HepG2 (cell line): ENCODE data around the gene PLPPR3. TPM values are rescaled to one million over a fixed set of nuclear protein-coding genes. Genes with fewer than 3 reads are reported as not detected.

ENCODE experiments used
- FLYWCH1 ChIP-seq: sonication (generic); formaldehyde crosslinking; IDR thresholded peaks from 2 replicates; pipeline ENCODE4 v1.8.1; 2023; ENCODE audit warnings: mild to moderate bottlenecking, missing genetic modification reagents
- HOXA5 ChIP-seq: sonication (generic); formaldehyde crosslinking; IDR thresholded peaks from 2 replicates; pipeline ENCODE4 v1.4.0; 2020; ENCODE audit warnings: missing genetic modification reagents
- KDM3A ChIP-seq: IDR thresholded peaks from 2 replicates; pipeline ENCODE4 v1.6.1; 2018; ENCODE audit warnings: low read depth, missing compliant biosample characterization
- MAFK ChIP-seq, 2 experiments: IDR thresholded peaks in 1 of 2; conservative IDR thresholded peaks in 1 of 2; 2 replicates each; pipeline ENCODE4 v1.6.1; 2011; ENCODE audit warnings: improper control_type of control experiment in 2 of 2, low read length in 2 of 2
- MYNN ChIP-seq: sonication (generic); formaldehyde crosslinking; IDR thresholded peaks from 2 replicates; pipeline ENCODE4 v1.4.0; 2020; ENCODE audit warnings: mild to moderate bottlenecking, low read depth, missing genetic modification reagents
- NCOA2 ChIP-seq: sonication (generic); formaldehyde crosslinking; IDR thresholded peaks from 2 replicates; pipeline ENCODE4 v1.8.0; 2022; ENCODE audit warnings: inconsistent platforms
- NFE2 ChIP-seq: sonication (generic); formaldehyde crosslinking; IDR thresholded peaks from 2 replicates; pipeline ENCODE4 v1.4.0; 2020; ENCODE audit warnings: missing genetic modification reagents
- NFE2L1 ChIP-seq: sonication (generic); formaldehyde crosslinking; IDR thresholded peaks from 2 replicates; pipeline ENCODE4 v1.4.0; 2020; ENCODE audit warnings: missing genetic modification reagents, mild to moderate bottlenecking, borderline replicate concordance
- NR2F1 ChIP-seq, 2 experiments: fragments of 450-650 bp in 1 of 2; formaldehyde crosslinking in 1 of 2; IDR thresholded peaks; 2 replicates each; pipeline versions ENCODE4 v1.5.0 to v1.6.1; 2016 to 2020; ENCODE audit warnings: mild to moderate bottlenecking in 1 of 2, missing compliant biosample characterization in 1 of 2, missing genetic modification reagents in 1 of 2, moderate library complexity in 1 of 2
- PCBP1 ChIP-seq: fragments of 200-400 bp; formaldehyde crosslinking; IDR thresholded peaks from 2 replicates; pipeline ENCODE4 v1.6.1; 2017; ENCODE audit warnings: mild to moderate bottlenecking, low read depth, low read length, borderline replicate concordance
- RAD51 ChIP-seq: fragments of 450-650 bp; IDR thresholded peaks from 2 replicates; pipeline ENCODE4 v1.6.1; 2016; ENCODE audit warnings: borderline replicate concordance
- RFXAP ChIP-seq: sonication (generic); formaldehyde crosslinking; IDR thresholded peaks from 2 replicates; pipeline ENCODE4 v1.4.0; 2020; ENCODE audit warnings: missing genetic modification reagents, borderline replicate concordance
- SIN3A ChIP-seq: IDR thresholded peaks from 2 replicates; pipeline ENCODE4 v1.6.1; 2011; ENCODE audit warnings: low read depth, mild to moderate bottlenecking, control low read depth, low read length, borderline replicate concordance
- THYN1 ChIP-seq: sonication (generic); formaldehyde crosslinking; IDR thresholded peaks from 2 replicates; pipeline ENCODE4 v1.8.1; 2023; ENCODE audit warnings: low read depth, mild to moderate bottlenecking, moderate library complexity, missing genetic modification reagents, borderline replicate concordance
- YY1 ChIP-seq: IDR thresholded peaks from 2 replicates; pipeline ENCODE4 v1.6.1; 2011; ENCODE audit warnings: low read length, low read depth, moderate library complexity, mild to moderate bottlenecking; ENCODE audit not compliant: insufficient read depth, insufficient replicate concordance
- ZBTB38 ChIP-seq: sonication (generic); formaldehyde crosslinking; IDR thresholded peaks from 2 replicates; pipeline ENCODE4 v1.5.1; 2020; ENCODE audit warnings: mild to moderate bottlenecking, missing genetic modification reagents
- ZBTB42 ChIP-seq: sonication (generic); formaldehyde crosslinking; IDR thresholded peaks from 2 replicates; pipeline ENCODE4 v1.5.0; 2020; ENCODE audit warnings: mild to moderate bottlenecking, missing genetic modification reagents
- ZC3H4 ChIP-seq: sonication (generic); formaldehyde crosslinking; IDR thresholded peaks from 2 replicates; pipeline ENCODE4 v1.4.0; 2020; ENCODE audit warnings: missing genetic modification reagents, borderline replicate concordance
- ZNF232 ChIP-seq: sonication (generic); formaldehyde crosslinking; IDR thresholded peaks from 2 replicates; pipeline ENCODE4 v1.4.0; 2020; ENCODE audit warnings: missing genetic modification reagents, borderline replicate concordance
- ZNF234 ChIP-seq: sonication (generic); formaldehyde crosslinking; conservative IDR thresholded peaks from 2 replicates; pipeline ENCODE4 v1.5.1; 2020; ENCODE audit warnings: mild to moderate bottlenecking, missing genetic modification reagents
- ZNF432 ChIP-seq: sonication (generic); formaldehyde crosslinking; IDR thresholded peaks from 2 replicates; pipeline ENCODE4 v1.5.0; 2020; ENCODE audit warnings: missing genetic modification reagents, mild to moderate bottlenecking, borderline replicate concordance
- ZNF451 ChIP-seq: sonication (generic); formaldehyde crosslinking; IDR thresholded peaks from 2 replicates; pipeline ENCODE4 v1.5.0; 2020; ENCODE audit warnings: mild to moderate bottlenecking, missing genetic modification reagents
- ZNF546 ChIP-seq: sonication (generic); formaldehyde crosslinking; conservative IDR thresholded peaks from 2 replicates; pipeline ENCODE4 v1.8.1; 2023; ENCODE audit warnings: mild to moderate bottlenecking, missing genetic modification reagents
- ZNF761 ChIP-seq: sonication (generic); formaldehyde crosslinking; conservative IDR thresholded peaks from 2 replicates; pipeline ENCODE4 v1.4.0; 2020; ENCODE audit warnings: mild to moderate bottlenecking, missing genetic modification reagents
- ZNF883 ChIP-seq: sonication (generic); formaldehyde crosslinking; IDR thresholded peaks from 2 replicates; pipeline ENCODE4 v1.5.1; 2020; ENCODE audit warnings: mild to moderate bottlenecking, missing genetic modification reagents; ENCODE audit errors: not compliant biosample characterization
- ZSCAN12 ChIP-seq: sonication (generic); formaldehyde crosslinking; IDR thresholded peaks from 2 replicates; pipeline ENCODE4 v1.9.0; 2021; ENCODE audit warnings: mild to moderate bottlenecking, missing genetic modification reagents
- polyA plus RNA-seq, 8 experiments: library from polyadenylated mRNA; depleted of rRNA in 3 of 8; stranded (reverse) in 7 of 8; unstranded in 1 of 8; fragments of >200 nt; fragmentation: Illumina TruSeq in 4 of 8; extraction: Trizol in 4 of 8; gene quantifications; 2 replicates each; pipeline versions ENCODE4 v1.2.1 to v1.2.3, GENCODE V29; 2011 to 2016; ENCODE audit warnings: low read depth in 4 of 8, missing spikeins in 1 of 8, mixed read lengths in 1 of 8; ENCODE audit not compliant: insufficient read depth in 1 of 8
- total RNA-seq, 5 experiments: library from RNA; depleted of rRNA; stranded (reverse); fragments of >200 nt; fragmentation: Illumina TruSeq; extraction: Trizol; gene quantifications; 2 replicates each; pipeline ENCODE4 v1.2.3, GENCODE V29; 2016; ENCODE audit warnings: low read depth in 1 of 5
- TF ChIP-seq, protein P1 (sequence below): sonication (generic); formaldehyde crosslinking; IDR thresholded peaks from 2 replicates; pipeline ENCODE4 v1.5.0; 2020; ENCODE audit warnings: missing genetic modification reagents
- TF ChIP-seq, protein P2 (sequence below): sonication (generic); formaldehyde crosslinking; IDR thresholded peaks from 2 replicates; pipeline ENCODE4 v1.8.1; 2023; ENCODE audit warnings: missing genetic modification reagents, inconsistent platforms, borderline replicate concordance

PLPPR3 gene
- total and polyA plus RNA-seq, 2 of the 13 experiments (the other 11 are each of a cell fraction or from before 2014, with no cell fraction given), result 0.07 to 0.16 TPM

- no peak for TF ChIP-seq ZNF432 (CRISPR knock-in tag)
- TF ChIP-seq ZSCAN12 (CRISPR knock-in tag), result peak; percentile 91
- TF ChIP-seq NR2F1 (CRISPR knock-in tag; IDR thresholded peaks at IDR 0.05), result no peak
- TF ChIP-seq RFXAP (CRISPR knock-in tag), result 0 out of 2 replicates have a peak, but pooled peaks have one; percentile 65
- no peak for TF ChIP-seq THYN1 (CRISPR knock-in tag)
- no peak for TF ChIP-seq ZNF234 (CRISPR knock-in tag)
- TF ChIP-seq PCBP1, result no peak
- TF ChIP-seq ZNF761 (CRISPR knock-in tag), result no peak
- no peak for TF ChIP-seq ZBTB42
- peak; percentile 61; the same call in 1 of the 2 replicates for TF ChIP-seq ZBTB38 (CRISPR knock-in tag)
- peak; percentile 97 for TF ChIP-seq ZNF232 (CRISPR knock-in tag)
- TF ChIP-seq, protein P1, sequence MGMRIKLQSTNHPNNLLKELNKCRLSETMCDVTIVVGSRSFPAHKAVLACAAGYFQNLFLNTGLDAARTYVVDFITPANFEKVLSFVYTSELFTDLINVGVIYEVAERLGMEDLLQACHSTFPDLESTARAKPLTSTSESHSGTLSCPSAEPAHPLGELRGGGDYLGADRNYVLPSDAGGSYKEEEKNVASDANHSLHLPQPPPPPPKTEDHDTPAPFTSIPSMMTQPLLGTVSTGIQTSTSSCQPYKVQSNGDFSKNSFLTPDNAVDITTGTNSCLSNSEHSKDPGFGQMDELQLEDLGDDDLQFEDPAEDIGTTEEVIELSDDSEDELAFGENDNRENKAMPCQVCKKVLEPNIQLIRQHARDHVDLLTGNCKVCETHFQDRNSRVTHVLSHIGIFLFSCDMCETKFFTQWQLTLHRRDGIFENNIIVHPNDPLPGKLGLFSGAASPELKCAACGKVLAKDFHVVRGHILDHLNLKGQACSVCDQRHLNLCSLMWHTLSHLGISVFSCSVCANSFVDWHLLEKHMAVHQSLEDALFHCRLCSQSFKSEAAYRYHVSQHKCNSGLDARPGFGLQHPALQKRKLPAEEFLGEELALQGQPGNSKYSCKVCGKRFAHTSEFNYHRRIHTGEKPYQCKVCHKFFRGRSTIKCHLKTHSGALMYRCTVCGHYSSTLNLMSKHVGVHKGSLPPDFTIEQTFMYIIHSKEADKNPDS (CRISPR knock-in tag), result 0 out of 2 replicates have a peak, but pooled peaks have one; percentile 63
- peak; percentile 78; the same call in 1 of the 2 replicates for TF ChIP-seq MYNN (CRISPR knock-in tag)
- TF ChIP-seq KDM3A (CRISPR knock-in tag), result peak; percentile 36; the same call in 1 of the 2 replicates
- TF ChIP-seq ZNF546 (CRISPR knock-in tag), result 0 out of 2 replicates have a peak, but pooled peaks have one; percentile 54
- no peak for TF ChIP-seq NFE2 (CRISPR knock-in tag)
- peak; percentile 81 for TF ChIP-seq HOXA5
- TF ChIP-seq YY1, result peak; percentile 44
- TF ChIP-seq NFE2L1 (CRISPR knock-in tag), result no peak
- TF ChIP-seq, protein P2, sequence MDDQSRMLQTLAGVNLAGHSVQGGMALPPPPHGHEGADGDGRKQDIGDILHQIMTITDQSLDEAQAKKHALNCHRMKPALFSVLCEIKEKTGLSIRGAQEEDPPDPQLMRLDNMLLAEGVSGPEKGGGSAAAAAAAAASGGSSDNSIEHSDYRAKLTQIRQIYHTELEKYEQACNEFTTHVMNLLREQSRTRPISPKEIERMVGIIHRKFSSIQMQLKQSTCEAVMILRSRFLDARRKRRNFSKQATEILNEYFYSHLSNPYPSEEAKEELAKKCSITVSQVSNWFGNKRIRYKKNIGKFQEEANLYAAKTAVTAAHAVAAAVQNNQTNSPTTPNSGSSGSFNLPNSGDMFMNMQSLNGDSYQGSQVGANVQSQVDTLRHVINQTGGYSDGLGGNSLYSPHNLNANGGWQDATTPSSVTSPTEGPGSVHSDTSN (CRISPR knock-in tag), result peak; percentile 84; the same call in 1 of the 2 replicates
- TF ChIP-seq MAFK (conservative IDR thresholded peaks at IDR 0.05 in 1 of 2, IDR thresholded peaks at IDR 0.05 in 1 of 2; ENCODE audit: low read length in 2 of 2), result no peak
- TF ChIP-seq NCOA2, result peak; percentile 81
- TF ChIP-seq ZNF451 (CRISPR knock-in tag), result peak; percentile 43; the same call in 1 of the 2 replicates
- TF ChIP-seq RAD51, result no peak
- 0 out of 2 replicates have a peak, but pooled peaks have one; percentile 55 for TF ChIP-seq FLYWCH1 (CRISPR knock-in tag)
- TF ChIP-seq SIN3A, result peak; percentile 62; the same call in 1 of the 2 replicates
- no peak for TF ChIP-seq ZC3H4 (CRISPR knock-in tag)
- peak; percentile 10 for TF ChIP-seq ZNF883 (CRISPR knock-in tag)
Measured at GRCh38 chr19:778910-779653, 42.7 kb downstream of the PLPPR3 start (continued).
